ENCODE results near the gene CCR2. TPM values are rescaled to one million over a fixed set of nuclear protein-coding genes. Genes with fewer than 3 reads are reported as not detected.
A peak's percentile ranks its signal among the peaks of the same experiment; 100 is the strongest.

Gene CCR2
- total and polyA plus RNA-seq, 2 of the 4 experiments (the other 2 are of a cell fraction), result not detected

DNA sequence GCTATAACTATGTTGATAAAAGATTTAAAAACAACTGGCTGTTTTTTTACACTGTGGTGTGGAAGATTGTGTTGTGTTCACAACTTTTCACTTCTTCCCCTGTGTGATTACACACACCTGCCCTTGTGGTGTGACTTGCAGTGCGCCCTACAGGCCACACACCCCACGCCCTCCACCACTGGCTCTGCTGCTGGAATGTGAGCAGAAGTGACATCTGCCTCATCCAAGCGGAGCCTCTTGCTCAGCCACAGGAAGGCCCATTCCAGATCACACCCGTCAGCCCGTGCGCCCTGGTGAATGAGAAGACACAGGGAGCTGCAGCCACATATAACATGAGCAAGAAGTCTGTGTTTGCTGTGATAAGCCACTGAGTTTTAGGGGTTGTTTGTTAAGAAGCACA, 7.0 kb downstream of the CCR2 start:
- Histone ChIP-seq H3K9me3 (ENCODE audit: control insufficient read depth, insufficient read depth, low read length) (no peaks in the 10 kb centered on the region), H2BK20ac (ENCODE audit: low read depth, low read length) (no peak overlapping the region), H3K4ac (ENCODE audit: low read depth, low read length) (no peak overlapping the region), H3K56ac (ENCODE audit: extremely low read depth, insufficient read depth, low read length) (no peak overlapping the region), H3K4me2 (ENCODE audit: low read depth, low read length) (no peak overlapping the region), H3K27me3 (ENCODE audit: control insufficient read depth, insufficient read depth, low read length) (peaks cover 48% of the 10 kb centered on the region), H4K91ac (ENCODE audit: insufficient read depth, low read depth, low read length) (no peak overlapping the region), H2AFZ (replicated peaks; ENCODE audit: low read length, poor library complexity) (peak overlapping the region; percentile 38), H2BK5ac (ENCODE audit: low read depth, low read length, poor library complexity, severe bottlenecking) (no peak overlapping the region), H3K27ac (ENCODE audit: insufficient read depth, low read length) (no peak overlapping the region), H2BK120ac (ENCODE audit: low read depth, low read length) (no peak overlapping the region), H3K4me3 (ENCODE audit: insufficient read depth, low read depth, low read length) (no peak overlapping the region), H4K20me1 (ENCODE audit: insufficient read depth, low read length) (no peaks in the 10 kb centered on the region), H3K9ac (ENCODE audit: low read depth, low read length) (no peak overlapping the region), H3K36me3 (ENCODE audit: control insufficient read depth, insufficient read depth, low read length) (no peaks in the 10 kb centered on the region), H2AK9ac (replicated peaks; ENCODE audit: low read depth, low read length, poor library complexity) (no peak overlapping the region), H2BK15ac (ENCODE audit: low read depth, low read length) (no peak overlapping the region), H3K9me1 (ENCODE audit: insufficient read depth, low read length) (no peaks in the 10 kb centered on the region), H3K18ac (ENCODE audit: low read depth, low read length) (no peak overlapping the region), H3K14ac (replicated peaks; ENCODE audit: low read depth, low read length) (no peak overlapping the region), H3K4me1 (ENCODE audit: control insufficient read depth, insufficient read depth, low read length) (no peaks in the 10 kb centered on the region), H2AK5ac (ENCODE audit: low read depth, low read length) (no peak overlapping the region), H3K23ac (ENCODE audit: low read depth, low read length) (no peak overlapping the region), H4K5ac (ENCODE audit: low read depth, low read length) (no peak overlapping the region), H3K79me1 (ENCODE audit: low read depth in 1 of 2, low read length in 2 of 2) (no peaks in the 10 kb centered on the region), H4K8ac (ENCODE audit: low read depth in 2 of 2, low read length in 2 of 2) (no peak overlapping the region)
- in situ Hi-C loops (cut with MboI; ENCODE audit: low sequenced_read_pairs) (no loop called here), dilution Hi-C loops (cut with HindIII; ENCODE audit: low sequenced_read_pairs, unreplicated experiment) (no loop called here), intact Hi-C loops (cut with micrococcal nuclease) (no loop called here)
- no CpG with 5 or more reads among the region's 6 CpGs for WGBS, 2 experiments (ENCODE audit: extremely low coverage in 2 of 2, insufficient read length in 1 of 2)
- ChIA-PET POLR2A (ENCODE audit: unreplicated experiment) (no interaction called here), CTCF (interaction anchor here (1.3 to 1.5 kb wide), 2 partner anchors 9 to 13 kb away, joined by 3 to 4 read pairs; no protein-coding TSS in a partner anchor)
- BruUV-seq (replicated peaks), result no TSS peak
- ATAC-seq (ENCODE audit: low read depth), result no peak
- DNase-seq, result no peak
- TF ChIP-seq, protein P1, sequence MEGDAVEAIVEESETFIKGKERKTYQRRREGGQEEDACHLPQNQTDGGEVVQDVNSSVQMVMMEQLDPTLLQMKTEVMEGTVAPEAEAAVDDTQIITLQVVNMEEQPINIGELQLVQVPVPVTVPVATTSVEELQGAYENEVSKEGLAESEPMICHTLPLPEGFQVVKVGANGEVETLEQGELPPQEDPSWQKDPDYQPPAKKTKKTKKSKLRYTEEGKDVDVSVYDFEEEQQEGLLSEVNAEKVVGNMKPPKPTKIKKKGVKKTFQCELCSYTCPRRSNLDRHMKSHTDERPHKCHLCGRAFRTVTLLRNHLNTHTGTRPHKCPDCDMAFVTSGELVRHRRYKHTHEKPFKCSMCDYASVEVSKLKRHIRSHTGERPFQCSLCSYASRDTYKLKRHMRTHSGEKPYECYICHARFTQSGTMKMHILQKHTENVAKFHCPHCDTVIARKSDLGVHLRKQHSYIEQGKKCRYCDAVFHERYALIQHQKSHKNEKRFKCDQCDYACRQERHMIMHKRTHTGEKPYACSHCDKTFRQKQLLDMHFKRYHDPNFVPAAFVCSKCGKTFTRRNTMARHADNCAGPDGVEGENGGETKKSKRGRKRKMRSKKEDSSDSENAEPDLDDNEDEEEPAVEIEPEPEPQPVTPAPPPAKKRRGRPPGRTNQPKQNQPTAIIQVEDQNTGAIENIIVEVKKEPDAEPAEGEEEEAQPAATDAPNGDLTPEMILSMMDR (conservative IDR thresholded peaks at IDR 0.05; ENCODE audit: low read depth, low read length), result no peak
- TF ChIP-seq MXI1 (IDR thresholded peaks at IDR 0.05; ENCODE audit: borderline replicate concordance, low read depth, low read length) (no peak), RAD21 (IDR thresholded peaks at IDR 0.05; ENCODE audit: low read length) (no peak), SMC3 (IDR thresholded peaks at IDR 0.05; ENCODE audit: low read depth, low read length) (no peak), RCOR1 (IDR thresholded peaks at IDR 0.05; ENCODE audit: insufficient replicate concordance, low read length) (no peak), RFX5 (IDR thresholded peaks at IDR 0.05; ENCODE audit: low read depth, low read length) (no peak), POLR2A (IDR thresholded peaks at IDR 0.05; ENCODE audit: low read depth, low read length) (no peak)
- TF ChIP-seq, protein P2, sequence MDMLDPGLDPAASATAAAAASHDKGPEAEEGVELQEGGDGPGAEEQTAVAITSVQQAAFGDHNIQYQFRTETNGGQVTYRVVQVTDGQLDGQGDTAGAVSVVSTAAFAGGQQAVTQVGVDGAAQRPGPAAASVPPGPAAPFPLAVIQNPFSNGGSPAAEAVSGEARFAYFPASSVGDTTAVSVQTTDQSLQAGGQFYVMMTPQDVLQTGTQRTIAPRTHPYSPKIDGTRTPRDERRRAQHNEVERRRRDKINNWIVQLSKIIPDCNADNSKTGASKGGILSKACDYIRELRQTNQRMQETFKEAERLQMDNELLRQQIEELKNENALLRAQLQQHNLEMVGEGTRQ (IDR thresholded peaks at IDR 0.05; ENCODE audit: low read depth, low read length), result no peak
